HG02763 (cell line): ENCODE data around the gene FAM229A.
"Not testable (repeated sequence)": the region's sequence is repeated elsewhere in the genome, so short reads cannot be mapped to it uniquely, and the experiment has no call there.

Experiments
- ATAC-seq: cut with Tn5 transposase; IDR thresholded peaks from one replicate; pipeline ENCODE4 v1.9.1; 2021; ENCODE audit warnings: mild to moderate bottlenecking, moderate library complexity; ENCODE audit not compliant: unreplicated experiment

Gene FAM229A

DNA sequence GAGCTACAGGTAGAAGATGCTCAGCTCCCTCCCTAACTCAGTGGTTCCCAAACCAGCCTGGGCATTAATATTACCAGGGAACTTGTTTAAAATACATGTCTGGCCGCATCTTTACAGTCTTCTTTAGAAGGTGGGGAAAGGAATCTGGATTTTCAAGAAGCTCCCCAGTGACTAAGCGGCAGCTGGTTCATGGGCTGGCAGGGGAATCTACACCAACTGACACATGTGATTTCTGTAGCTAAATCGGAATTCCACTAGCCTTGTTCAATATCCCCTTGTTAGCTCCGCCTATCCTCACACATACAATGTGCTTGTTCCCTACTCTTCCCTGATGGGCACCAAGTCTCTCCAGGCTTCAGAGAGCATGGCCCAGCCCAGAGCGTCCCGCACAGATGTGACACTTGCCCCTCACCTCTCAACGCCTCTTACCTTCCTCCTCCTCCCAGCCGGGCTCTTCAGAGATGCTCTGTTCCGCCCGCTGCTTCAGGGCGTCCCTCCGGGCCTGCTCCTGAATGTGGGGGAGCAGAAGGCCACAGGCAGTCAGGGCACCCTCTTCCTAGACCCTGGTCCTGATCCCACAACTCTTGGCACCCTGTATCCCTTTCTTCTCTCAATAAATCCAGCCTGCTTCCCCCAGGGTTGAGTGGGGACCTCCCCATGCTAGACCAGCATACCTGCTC, 15.4 kb upstream of the FAM229A start:
- no peak for ATAC-seq

DNA sequence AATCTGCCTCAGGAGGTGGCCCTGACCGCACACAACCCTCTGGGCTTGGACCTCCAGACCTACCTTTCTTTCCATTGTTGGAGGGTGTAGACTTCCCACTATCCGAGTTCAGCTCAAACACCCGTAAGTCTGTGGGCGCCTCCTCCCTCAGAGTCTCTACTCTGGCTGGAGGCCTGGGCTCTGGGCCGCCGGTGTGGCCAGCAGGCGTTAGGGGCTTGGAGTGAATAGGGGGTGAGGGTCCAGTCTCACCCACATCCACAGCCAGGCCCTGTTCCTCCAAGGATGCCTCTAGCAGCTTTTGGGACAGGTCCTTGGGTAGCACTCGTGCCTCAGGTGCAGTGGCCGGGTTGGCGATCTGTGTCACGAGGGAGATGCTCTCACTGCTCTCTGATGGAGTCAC, 13.9 kb upstream of the FAM229A start:
- no peak for ATAC-seq

DNA sequence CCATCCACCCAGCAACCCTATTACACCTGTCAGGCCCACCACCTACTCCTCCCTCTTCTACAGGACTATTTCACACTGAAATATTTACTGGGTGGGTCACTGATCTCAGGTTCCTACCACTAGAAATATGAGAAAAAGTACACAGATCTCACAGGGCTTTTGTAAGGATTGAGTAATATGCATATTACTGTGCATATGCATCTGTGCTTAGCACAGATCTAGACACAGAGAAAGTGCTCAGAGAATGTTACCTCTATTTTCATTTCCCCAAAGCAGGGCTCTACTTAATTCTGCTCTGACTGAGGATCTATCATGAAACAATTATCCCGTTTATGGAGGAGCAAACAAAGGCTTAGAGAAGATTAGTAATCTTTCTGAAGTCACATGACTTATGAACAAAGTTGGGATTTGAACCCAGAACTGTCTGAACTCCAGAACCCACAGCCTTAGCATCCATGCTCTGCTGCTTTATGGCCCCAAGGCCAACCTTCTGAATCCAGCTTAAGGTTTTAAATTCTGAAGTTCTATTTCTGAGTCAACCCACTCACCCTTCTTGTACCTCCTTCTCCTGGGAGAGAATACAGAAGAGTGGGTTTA, 11.8 kb upstream of the FAM229A start:
- no peak for ATAC-seq

DNA sequence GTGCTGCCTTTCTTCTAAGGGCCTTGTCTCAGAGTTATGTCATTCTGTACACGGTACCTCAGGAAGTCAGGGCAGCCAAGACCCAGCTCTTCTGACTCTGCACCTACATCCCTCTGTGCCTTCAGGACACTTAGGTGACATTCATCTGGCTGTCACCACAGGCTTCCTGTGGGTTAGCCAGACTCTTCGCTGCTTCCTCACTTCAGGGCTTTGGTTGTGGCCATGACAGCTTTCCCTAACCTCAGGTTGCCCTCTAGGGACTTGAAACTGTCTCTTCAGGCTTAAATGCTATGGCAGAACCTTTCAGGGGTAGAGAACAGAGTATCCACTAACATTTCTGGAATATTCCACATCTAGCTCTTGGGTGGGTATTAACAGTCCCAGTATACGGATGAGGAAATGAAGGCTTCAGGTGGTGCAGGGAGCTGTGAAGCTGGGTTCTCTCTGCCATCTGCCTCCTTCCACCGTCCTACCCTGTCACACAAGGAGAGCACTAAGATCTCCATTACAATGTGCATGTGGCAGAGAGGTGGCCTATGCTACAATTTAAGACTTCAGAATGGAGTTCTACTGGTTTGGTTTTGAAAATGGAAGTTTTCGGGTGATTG, 10.0 kb upstream of the FAM229A start:
- no peak for ATAC-seq

DNA sequence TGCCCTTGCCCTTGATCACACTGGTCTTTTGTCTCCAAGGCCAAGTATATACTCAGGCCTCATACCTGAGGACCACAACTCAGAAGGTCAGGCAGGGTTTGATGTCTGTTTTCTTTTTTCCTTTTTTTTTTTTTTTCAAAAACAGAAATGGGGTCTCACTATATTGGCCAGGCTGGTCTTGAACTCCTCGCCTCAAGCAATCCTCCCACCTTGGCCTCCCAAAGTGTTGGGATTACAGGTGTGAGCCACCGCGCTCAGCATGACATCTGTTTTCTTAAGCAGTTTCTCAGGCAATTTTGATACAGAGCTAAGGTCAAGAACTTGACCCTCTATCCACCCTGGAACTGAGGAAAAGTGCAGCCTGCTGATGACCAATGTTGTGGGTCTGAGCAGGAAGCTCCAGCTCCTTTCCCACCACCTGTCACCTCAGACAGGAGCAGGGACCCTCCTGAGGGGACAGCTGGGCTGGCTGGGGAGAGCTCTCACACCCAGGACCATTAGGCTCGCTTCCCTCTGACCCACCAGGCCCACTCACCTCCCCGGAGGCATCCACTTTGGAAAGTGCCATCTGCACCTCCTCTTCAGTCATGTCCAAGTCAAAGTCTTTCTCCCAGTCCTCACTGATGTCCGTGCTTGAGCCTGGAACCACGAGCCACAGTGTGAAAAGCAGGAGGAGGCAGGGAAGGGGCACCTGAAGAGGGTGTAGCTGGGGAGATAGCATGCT, 5.8 kb upstream of the FAM229A start:
- no peak for ATAC-seq

DNA sequence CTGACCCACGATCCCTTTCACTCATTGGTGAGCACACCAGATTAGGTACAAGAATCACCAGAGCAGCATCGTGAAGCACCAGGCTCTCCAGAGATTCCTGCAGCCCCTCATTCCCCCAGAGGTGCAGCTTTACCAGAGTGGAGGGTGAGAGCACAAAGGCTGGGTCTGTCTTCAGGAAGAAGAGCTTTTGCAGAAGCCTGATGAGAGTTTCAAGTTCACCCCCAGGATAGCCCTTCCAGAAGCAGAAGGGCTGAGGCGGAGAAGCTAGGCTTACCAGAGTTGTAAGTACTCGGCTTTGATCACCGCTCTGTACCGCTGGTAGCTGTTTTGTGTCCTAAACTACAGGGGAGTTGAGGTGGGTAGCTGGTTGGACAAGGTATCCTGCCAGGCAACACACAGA, 3.2 kb upstream of the FAM229A start:
- ATAC-seq, result no peak

DNA sequence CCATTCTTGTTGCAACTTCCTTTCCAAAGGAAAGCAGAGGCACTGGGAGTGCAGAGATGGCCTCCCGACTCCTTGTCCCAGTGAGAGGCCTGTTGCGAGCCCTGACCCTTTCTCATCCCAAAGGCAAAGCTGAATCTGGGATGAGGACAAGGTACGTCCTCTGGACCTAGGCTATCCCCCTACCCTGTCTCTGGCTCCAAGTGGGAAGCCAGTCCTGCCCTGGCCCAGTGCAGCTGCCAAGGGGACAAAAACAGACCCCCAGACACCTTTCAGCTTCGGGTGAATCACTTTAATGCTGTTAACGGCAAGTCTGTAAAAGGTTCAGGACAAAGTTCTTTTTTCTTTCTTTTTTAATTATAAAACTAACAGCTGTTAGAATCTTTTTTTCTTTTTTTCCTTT, 2.6 kb upstream of the FAM229A start:
- ATAC-seq, result no peak

DNA sequence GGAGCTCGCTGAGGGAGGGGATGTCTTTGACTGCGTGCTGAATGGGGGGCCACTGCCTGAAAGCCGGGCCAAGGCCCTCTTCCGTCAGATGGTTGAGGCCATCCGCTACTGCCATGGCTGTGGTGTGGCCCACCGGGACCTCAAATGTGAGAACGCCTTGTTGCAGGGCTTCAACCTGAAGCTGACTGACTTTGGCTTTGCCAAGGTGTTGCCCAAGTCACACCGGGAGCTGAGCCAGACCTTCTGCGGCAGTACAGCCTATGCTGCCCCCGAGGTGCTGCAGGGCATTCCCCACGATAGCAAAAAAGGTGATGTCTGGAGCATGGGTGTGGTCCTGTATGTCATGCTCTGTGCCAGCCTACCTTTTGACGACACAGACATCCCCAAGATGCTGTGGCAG, 1.4 kb upstream of the FAM229A start:
- no peak for ATAC-seq

DNA sequence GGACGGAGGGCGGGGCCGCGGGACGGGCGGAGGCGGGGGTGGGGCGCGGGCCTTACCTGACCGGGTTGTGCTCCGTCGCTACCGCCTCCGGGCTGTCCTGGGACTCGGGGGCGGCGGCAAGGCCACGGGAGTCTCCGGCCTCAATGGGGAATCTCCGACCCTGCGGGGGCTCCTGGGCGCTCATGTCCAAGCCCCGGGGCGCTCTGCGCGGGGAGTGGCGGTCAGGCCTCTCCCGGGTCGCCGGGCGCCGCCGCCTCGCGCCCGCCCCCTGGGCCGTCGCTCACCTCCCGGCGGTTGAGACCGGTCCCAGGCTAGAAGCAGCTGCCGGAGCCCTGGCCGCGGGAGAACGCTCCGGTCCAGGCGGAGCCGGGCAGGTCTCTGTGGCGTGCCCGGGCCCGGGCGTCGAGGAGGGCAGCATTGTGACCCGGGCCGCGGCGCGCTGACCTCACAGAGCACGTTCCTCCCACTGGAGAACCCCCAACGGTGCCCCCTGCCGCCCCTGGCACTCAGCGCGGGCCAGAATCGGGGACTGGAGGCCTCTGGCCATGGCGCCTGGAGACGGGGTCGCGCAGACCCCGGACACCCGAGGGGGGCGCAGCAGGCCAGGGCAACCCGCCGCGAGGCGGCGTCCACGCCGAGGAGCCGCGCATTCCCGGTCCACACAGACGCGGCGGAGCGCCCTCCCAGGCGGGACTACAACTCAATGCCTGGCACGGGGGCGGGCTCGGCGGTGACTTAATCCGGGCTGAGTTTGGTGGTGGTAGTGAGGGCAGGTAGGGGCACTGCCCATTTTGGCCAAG, 411 bp downstream of the FAM229A start:
- ATAC-seq, result no peak

DNA sequence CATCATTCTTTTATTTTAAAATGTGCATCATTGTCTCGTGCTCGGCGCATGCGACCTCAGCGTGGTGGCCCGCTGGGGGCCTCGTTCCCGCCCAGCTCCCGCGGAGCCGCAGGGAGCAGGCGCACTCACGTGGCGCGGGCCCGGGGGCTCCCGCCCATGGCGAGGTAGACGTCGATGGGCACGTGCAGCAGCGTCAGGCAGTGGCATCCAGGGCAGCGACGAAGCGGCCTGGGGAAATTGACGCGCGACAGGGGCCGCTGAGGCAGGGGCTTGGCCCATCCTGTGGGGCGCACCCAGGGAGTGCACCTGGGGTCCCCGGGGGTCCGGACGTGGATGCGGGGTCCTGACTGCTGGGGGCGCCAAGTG, 994 bp downstream of the FAM229A start:
- no peak for ATAC-seq

DNA sequence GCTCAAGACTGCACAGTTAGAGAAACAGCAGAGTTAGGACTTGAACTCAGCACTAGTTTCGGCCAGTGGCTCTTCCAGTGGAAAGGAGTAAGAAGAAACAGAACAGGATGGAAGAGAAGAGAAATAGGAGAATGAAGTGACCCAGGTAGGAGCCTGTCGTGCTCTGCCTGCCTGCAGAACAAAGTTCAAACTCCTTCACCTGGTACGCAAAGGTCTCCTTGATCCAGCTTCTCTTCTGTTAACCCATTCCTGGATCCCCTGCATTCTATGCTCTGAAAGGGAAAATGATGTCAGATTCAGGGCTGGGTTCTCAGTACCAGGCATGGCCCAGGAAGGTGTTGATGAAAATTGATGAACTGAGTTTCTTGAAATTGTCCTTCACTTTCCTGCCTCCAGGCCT, 3.9 kb downstream of the FAM229A start:
- no peak for ATAC-seq

DNA sequence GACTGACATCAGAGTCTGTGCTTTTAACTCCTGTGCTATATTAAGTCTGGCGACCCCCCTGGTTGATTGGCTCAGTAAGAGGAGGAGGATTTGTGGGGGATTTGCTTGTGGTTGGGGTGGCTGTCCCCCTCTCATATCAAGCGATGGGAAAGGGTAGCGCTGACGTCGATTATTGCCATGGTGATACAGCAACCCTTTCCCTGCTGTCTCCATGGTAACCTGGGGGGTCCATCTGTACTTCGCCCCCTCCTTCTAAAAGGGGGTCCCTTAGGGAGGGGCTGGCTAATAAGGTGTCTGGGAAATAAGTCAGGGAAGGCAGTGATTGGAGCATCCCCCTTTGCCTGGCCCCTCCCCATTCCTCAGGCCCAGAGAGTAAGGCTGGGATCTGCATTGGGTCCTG, 4.7 kb downstream of the FAM229A start:
- ATAC-seq, result no peak

DNA sequence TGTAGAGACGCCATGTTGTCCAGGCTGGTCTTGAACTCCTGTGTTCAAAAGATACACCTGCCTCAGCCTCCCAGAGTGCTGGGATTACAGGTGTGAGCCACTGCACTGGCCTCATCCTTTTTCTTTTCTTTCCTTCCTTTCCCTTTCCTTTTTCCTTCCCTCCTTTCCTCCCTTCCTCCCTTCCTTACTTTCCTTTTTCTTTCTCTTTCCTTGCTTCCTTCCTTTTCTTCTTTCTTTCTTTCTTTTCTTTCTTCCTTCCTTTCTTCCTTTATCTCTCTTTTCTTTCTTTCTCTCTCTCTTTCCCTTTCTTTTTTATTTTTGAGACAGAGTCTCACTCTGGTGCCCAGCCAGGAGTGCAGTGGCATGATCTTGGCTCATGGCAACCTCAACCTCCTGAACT, 5.8 kb downstream of the FAM229A start:
- no peak for ATAC-seq

DNA sequence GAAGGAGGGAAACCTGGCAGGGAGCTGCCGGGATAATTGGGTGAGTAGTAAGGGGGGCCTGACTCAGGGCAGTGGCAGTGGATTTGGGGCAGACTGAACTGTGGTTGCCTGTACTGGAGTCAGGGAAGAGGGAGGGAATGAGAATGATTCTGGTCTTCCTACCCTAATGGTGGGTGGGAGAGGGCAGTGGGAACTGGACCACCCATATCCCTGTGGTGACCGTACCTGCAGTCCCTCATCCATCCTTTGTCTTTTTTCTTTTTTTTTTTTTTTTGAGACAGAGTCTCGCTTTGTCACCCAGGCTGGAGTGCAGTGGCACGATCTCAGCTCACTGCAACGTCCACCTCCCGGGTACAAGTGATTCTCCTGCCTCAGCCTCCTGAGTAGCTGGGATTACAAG, 6.5 kb downstream of the FAM229A start:
- not testable (repeated sequence) for ATAC-seq

DNA sequence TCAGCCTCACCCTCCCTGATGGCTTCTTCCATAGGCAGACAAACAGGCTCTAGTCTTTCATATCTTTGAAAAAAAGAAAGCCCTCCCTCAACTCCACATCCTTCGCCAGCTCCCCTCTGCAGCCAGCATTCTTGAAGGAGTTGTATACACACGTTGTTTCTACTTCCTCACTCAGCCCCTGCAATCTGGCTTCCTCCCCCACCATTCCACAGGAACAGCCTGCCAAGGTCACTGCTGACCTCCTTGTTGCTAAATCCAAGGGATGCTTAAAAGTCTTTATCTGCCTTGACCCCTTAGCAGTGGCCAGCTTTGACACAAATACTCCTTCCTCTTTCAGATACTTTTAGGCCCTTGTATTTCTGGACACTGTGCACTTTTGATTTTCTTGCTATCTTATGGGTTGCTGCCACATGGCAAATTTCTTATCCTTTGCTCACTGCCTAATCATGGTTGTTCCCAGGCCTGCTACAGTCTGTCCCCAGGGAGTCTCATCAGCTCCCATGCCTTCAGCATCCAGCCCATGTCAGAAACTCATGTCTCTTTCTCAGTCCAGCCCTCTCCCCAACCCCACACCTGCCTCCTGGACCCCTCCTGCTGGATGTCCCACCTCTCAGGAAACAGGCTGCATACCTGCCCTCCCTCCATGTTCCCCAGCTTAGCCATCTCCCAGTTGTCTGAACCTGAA, 8.3 kb downstream of the FAM229A start:
- ATAC-seq, result no peak

DNA sequence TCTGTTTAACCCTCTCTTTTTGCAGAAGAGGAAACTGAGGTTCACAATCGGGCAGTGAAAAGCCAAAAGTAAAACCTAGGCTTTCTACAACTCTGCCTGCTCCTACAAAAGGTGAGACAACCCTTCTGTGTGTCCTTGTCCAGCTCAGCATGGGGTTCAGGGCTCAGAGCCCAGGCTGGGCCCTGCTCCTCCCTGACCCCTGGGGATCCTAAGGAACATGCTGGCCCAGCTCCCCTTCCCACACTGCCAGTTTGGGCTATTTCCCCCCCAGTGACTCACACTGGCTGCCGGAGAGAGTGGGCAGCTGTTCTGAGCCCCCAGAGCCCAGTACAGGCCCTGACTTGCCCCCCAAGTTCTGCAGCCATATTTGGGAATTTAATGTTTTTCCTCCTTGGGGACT, 8.9 kb downstream of the FAM229A start:
- no peak for ATAC-seq

DNA sequence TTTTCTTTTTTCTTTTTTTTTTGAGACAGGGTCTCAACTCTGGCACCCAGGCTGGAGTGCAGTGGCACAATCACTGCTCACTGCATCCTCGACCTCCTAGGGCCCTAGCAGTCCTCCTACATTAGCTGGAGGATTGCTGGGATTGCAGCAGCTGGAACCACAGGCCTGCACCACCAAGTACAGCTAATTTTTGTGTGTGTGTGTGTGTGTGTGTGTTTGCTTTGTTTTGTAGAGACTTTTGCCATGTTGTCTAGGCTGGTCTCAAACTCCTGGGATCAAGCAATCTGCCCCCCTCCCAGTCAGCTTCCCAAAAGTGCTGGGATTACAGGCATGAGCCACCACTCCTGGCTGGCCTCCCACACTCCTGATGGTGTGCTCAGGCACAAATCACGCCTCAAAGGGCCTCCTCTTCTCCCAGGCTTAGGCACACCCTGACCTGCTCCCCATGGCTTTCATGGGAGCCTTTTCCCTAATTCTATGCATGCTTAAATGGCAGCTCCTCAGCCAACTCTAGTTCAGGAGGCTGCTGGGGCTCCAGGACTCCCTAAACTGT, 9.4 kb downstream of the FAM229A start:
- no peak for ATAC-seq

DNA sequence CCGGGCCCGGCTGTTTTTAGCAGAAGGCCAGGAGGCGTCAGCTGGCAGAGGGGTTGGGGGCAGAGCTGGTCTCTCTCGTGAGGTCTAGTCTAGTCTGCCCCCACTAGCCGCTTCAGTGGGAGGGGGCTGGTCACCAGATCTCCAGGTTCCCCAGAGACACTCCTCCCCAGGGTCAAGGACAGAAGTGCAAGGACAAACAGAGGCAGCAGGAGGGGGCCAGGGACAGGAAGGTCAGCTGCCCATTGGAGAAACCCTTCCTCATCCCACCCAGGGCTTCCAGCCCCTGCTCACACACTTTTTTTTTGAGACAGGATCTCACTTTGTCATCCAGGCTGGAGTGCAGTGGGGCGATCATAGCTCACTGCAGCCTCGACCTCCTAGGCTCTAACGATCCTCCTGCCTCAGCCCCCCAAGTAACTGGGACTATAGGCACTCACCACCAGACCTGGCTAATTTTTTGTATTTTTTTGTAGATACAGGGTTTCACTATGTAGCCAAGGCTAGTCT, 10.0 kb downstream of the FAM229A start:
- no peak for ATAC-seq

DNA sequence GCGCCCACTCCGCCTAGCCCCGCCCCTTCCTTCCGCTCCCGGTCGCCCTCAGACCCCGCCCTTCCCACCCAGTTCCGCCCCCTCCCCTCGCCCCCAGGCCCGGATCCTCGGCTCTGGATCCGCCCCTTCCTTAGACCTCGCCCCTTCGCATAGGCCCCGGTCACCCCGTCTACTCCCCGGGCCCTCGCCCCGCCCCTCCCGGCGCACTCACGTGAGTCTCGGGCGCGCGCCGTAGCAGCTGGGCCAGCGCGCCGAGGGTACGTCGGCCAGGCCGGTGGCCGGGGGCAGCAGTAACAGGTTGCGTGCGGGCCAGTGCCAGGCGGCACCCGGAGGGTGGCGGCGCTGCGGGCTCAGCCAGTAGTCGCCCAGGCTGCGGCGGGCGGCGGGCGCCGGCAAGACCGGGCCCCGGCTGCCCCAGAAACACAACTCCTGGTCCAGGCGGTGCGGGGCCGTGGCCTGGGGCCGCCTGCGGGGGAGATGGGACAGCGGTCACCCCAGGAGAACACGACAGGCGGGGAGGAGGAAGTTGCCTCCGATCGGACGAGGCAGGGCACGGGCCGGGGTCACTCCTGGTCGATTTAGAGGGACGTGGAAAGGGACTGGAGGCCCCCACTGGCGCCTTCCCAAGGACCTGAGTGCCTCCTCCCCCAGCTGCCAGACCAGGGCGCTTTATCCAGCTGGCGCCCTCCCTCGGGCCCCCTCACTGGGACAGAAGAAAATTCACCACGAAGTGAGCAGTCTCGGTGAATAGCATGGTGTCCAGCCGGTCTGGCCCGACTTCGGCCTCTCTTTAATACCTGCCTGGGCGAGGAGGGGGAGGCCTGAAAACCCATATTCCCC, 10.7 kb downstream of the FAM229A start:
- peak; percentile 83 for ATAC-seq
